Gastroesophageal sphincter (tissue), 4 donors: ENCODE data around the gene PHF19. TPM values are rescaled to one million over a fixed set of nuclear protein-coding genes. Genes with fewer than 3 reads are reported as not detected.

ENCODE experiments used
- ATAC-seq: fragments of 150-250 bp; one replicate; pipeline ENCODE4 v1.9.1; 2016; ENCODE audit warnings: mild to moderate bottlenecking, moderate library complexity
- H3K27ac ChIP-seq, 4 donors: fragments of 200-600 bp; sonication (generic) in 3 of 4; 1 replicate in 3 of 4; 2 replicates in 1 of 4; pipeline ENCODE4 v1.5.1; 2016 to 2019
- H3K27me3 ChIP-seq: fragments of 200-600 bp; sonication (generic); one replicate; pipeline ENCODE4 v1.5.1; 2019
- H3K36me3 ChIP-seq, 2 donors: fragments of 200-600 bp; sonication (generic); one replicate each; pipeline ENCODE4 v1.5.1; 2019; ENCODE audit warnings: control low read depth in 1 of 2
- H3K4me1 ChIP-seq, 3 donors: fragments of 200-600 bp; sonication (generic); 1 replicate in 2 of 3; 2 replicates in 1 of 3; pipeline ENCODE4 v1.5.1; 2016 to 2019; ENCODE audit warnings: control low read depth in 2 of 3
- H3K4me3 ChIP-seq, 2 donors: fragments of 200-600 bp; sonication (generic); one replicate each; pipeline ENCODE4 v1.5.1; 2019; ENCODE audit warnings: mild to moderate bottlenecking in 1 of 2, moderate library complexity in 1 of 2
- H3K9me3 ChIP-seq, 3 donors: fragments of 200-600 bp; sonication (generic); one replicate each; pipeline ENCODE4 v1.5.1; 2017 to 2019; ENCODE audit warnings: control low read depth in 2 of 3
- CTCF ChIP-seq, 4 experiments: fragments of 200-600 bp in 2 of 4; fragments of 450-650 bp in 2 of 4; sonication (generic) in 1 of 4; IDR thresholded peaks; one replicate each; pipeline ENCODE4 v1.5.1; 2017 to 2019; ENCODE audit warnings: antibody characterized with exemption in 4 of 4, mild to moderate bottlenecking in 2 of 4, moderate library complexity in 2 of 4
- EP300 ChIP-seq: sonication (generic); formaldehyde crosslinking; IDR thresholded peaks from one replicate; pipeline ENCODE4 v1.6.1; 2017; ENCODE audit warnings: antibody characterized with exemption, mild to moderate bottlenecking
- POLR2A ChIP-seq, 2 donors: fragments of 450-650 bp; IDR thresholded peaks; one replicate each; pipeline ENCODE4 v1.6.1; 2017; ENCODE audit warnings: antibody characterized with exemption in 2 of 2, mild to moderate bottlenecking in 2 of 2, moderate library complexity in 1 of 2
- POLR2AphosphoS5 ChIP-seq: sonication (generic); formaldehyde crosslinking; IDR thresholded peaks from one replicate; pipeline ENCODE4 v1.6.1; 2017; ENCODE audit warnings: antibody characterized with exemption
- WGBS, 2 donors: methylation state at CpG; one replicate each; pipeline ENCODE4 v1.1.5; 2018; ENCODE audit warnings: low coverage in 1 of 2; 5-methylcytosine and 5-hydroxymethylcytosine counted together
- total RNA-seq, 4 donors: library from RNA; depleted of rRNA; stranded (reverse); fragments of >200 nt; gene quantifications; one replicate each; pipeline ENCODE4 v1.1.0, GENCODE V29; 2016

PHF19 gene
- total RNA-seq, 4 donors from 2014 or later = 27.0 to 82.5 (median 54.3) TPM

GRCh38 chr9:120846906-120847305 lies 30.1 kb downstream of the PHF19 start:
- TF ChIP-seq POLR2AphosphoS5 (no peak), EP300 (no peak), POLR2A (IDR thresholded peaks at IDR 0.05) (no peak)
- H3K27ac ChIP-seq = no peak overlapping the region
- 76% methylated on average over 1 of the region's 1 CpG; no CpG with 5 or more reads in 1 of the 2 donors for WGBS, 2 donors
- H3K9me3 ChIP-seq = no peaks in the 10 kb centered on the region
- ATAC-seq = no peak
- H3K4me3 ChIP-seq = no peak overlapping the region
- H3K27me3 ChIP-seq = no peaks in the 10 kb centered on the region
- peaks cover 0 to 30% of the 10 kb centered on the region in 2 donors for H3K36me3 ChIP-seq
- H3K4me1 ChIP-seq = peaks cover 0 to 33% (median 7%) of the 10 kb centered on the region in 3 donors

- ATAC-seq = no peak
- WGBS, 2 donors = 82 to 92% methylated on average over 3 of the region's 3 CpGs
- peaks cover 0 to 25% of the 10 kb centered on the region in 2 donors for H3K36me3 ChIP-seq
These were observed 30.6 kb downstream of the PHF19 start for GRCh38 chr9:120846251-120846889.

GRCh38 chr9:120845255-120845654 lies 31.7 kb downstream of the PHF19 start:
- Histone ChIP-seq H3K27ac (no peak overlapping the region), H3K27me3 (no peaks in the 10 kb centered on the region), H3K4me1 (peaks cover 0 to 50% (median 11%) of the 10 kb centered on the region in 3 donors), H3K36me3 (peaks cover 0 to 34% of the 10 kb centered on the region in 2 donors), H3K9me3 (no peaks in the 10 kb centered on the region), H3K4me3 (no peak overlapping the region)
- ATAC-seq = no peak
- TF ChIP-seq POLR2A (IDR thresholded peaks at IDR 0.05) (no peak), EP300 (no peak), POLR2AphosphoS5 (no peak), CTCF (IDR thresholded peaks at IDR 0.05) (no peak)

More at GRCh38 chr9:120846251-120846889, 30.6 kb downstream of the PHF19 start:
- H3K9me3 ChIP-seq = no peaks in the 10 kb centered on the region
- TF ChIP-seq POLR2AphosphoS5 (no peak), POLR2A (IDR thresholded peaks at IDR 0.05) (no peak), CTCF (IDR thresholded peaks at IDR 0.05) (no peak), EP300 (no peak)
- H3K4me3 ChIP-seq = no peak overlapping the region
- H3K4me1 ChIP-seq = peaks cover 0 to 39% (median 11%) of the 10 kb centered on the region in 3 donors
- H3K27ac ChIP-seq = no peak overlapping the region
- no peaks in the 10 kb centered on the region for H3K27me3 ChIP-seq

GRCh38 chr9:120842685-120843485 lies 34.1 kb downstream of the PHF19 start, which contains the start of gene PSMD5:
PSMD5 (minus strand) TSS chr9:120842922; CDS start chr9:120842909, 13 bp downstream.
- peaks cover 0 to 74% (median 14%) of the 10 kb centered on the region in 3 donors for H3K4me1 ChIP-seq
- H3K4me3 ChIP-seq = peak within 1 kb of the TSS; percentile 79 to 86
- ATAC-seq = peak; percentile 100
- H3K36me3 ChIP-seq = peaks cover 0 to 35% of the 10 kb centered on the region in 2 donors
- TF ChIP-seq POLR2AphosphoS5 (peak; percentile 91), POLR2A (IDR thresholded peaks at IDR 0.05) (peak; percentile 84 to 85), EP300 (no peak), CTCF (IDR thresholded peaks at IDR 0.05) (peak in 2 of 4 experiments; percentile 8 to 30)
- no peaks in the 10 kb centered on the region for H3K27me3 ChIP-seq
- WGBS, 2 donors = 0% methylated on average over 3 of the region's 62 CpGs; no CpG with 5 or more reads in 1 of the 2 donors
- H3K9me3 ChIP-seq = no peaks in the 10 kb centered on the region
- H3K27ac ChIP-seq = peak within 1 kb of the TSS; percentile 79 to 96 (median 95)

GRCh38 chr9:120841930-120842684 lies 34.9 kb downstream of the PHF19 start:
- Histone ChIP-seq H3K36me3 (peaks cover 0 to 31% of the 10 kb centered on the region in 2 donors), H3K27me3 (no peaks in the 10 kb centered on the region), H3K9me3 (no peaks in the 10 kb centered on the region), H3K4me3 (peak overlapping the region; percentile 79 to 86), H3K4me1 (peaks cover 0 to 74% (median 14%) of the 10 kb centered on the region in 3 donors), H3K27ac (peak overlapping the region; percentile 79 to 96 (median 95))
- TF ChIP-seq CTCF (IDR thresholded peaks at IDR 0.05) (no peak), EP300 (no peak), POLR2AphosphoS5 (no peak), POLR2A (IDR thresholded peaks at IDR 0.05) (no peak)
- WGBS, 2 donors = 9 to 46% methylated on average over 8 to 16 of the region's 18 CpGs
- ATAC-seq = no peak
